LHCN-M2 (cell line): ENCODE measurements around the gene KRTAP15-1. TPM values are rescaled to one million over a fixed set of nuclear protein-coding genes. Genes with fewer than 3 reads are reported as not detected.

Source experiments
- DNase-seq: peaks from one replicate; pipeline ENCODE4 v3.0.0-alpha.2; 2012; ENCODE audit warnings: low read depth
- total RNA-seq: library from RNA; depleted of rRNA; stranded (reverse); fragments of >200 nt; gene quantifications from 2 replicates; pipeline ENCODE4 v1.2.3, GENCODE V29; 2014; rRNA removed

KRTAP15-1 gene
- total RNA-seq, 1 experiment from 2014 or later, result not detected

DNA sequence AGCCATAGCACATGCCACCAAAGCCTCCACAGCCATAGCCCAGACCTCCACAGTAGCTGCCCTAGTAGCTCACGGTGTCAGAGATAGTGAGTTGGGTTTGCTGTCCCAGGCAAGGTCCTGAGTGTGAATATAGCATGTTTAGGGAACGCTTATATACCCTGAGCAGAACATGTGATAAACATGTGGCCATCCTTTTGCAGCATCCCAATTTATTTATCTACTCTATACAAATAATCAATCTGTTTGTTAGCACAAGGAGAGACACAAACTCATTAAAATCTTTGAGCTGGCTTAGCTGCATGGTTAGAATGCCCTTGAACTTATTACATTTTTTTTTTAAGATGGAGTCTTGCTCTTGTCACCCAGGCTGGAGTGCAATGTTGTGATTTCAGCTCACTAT is 47.3 kb downstream of the KRTAP15-1 start, which contains the start of gene KRTAP19-2:
Gene KRTAP19-2, minus strand, starts transcription at position 101 of the 400 bp plus-strand sequence. Its CDS starts 88 bp downstream, at position 13.
- DNase-seq, result no peak

Other genes with a start within 250 kb of the KRTAP15-1 start
- not detected in 2 replicates for gene CLDN8, start 224.2 kb upstream of the KRTAP15-1 start, total RNA-seq
- not detected in 2 replicates for gene KRTAP24-1, start 157.3 kb upstream of the KRTAP15-1 start, total RNA-seq
- not detected in 2 replicates for gene KRTAP25-1, start 150.8 kb upstream of the KRTAP15-1 start, total RNA-seq
- gene KRTAP26-1, start 120.0 kb upstream of the KRTAP15-1 start, total RNA-seq, result not detected in 2 replicates
- gene KRTAP27-1, start 102.6 kb upstream of the KRTAP15-1 start, total RNA-seq, result not detected in 2 replicates
- gene KRTAP23-1, start 91.7 kb upstream of the KRTAP15-1 start, total RNA-seq, result not detected in 2 replicates
- not detected in 2 replicates for gene KRTAP13-2, start 68.0 kb upstream of the KRTAP15-1 start, total RNA-seq
- gene KRTAP13-1, start 44.2 kb upstream of the KRTAP15-1 start, total RNA-seq, result not detected in 2 replicates
- not detected in 2 replicates for gene KRTAP13-3, start 14.3 kb upstream of the KRTAP15-1 start, total RNA-seq
- gene KRTAP13-4, start 10.1 kb upstream of the KRTAP15-1 start, total RNA-seq, result not detected in 2 replicates
- gene KRTAP19-1, start 40.1 kb downstream of the KRTAP15-1 start, total RNA-seq, result not detected in 2 replicates
- gene KRTAP19-2, start 47.2 kb downstream of the KRTAP15-1 start, total RNA-seq, result not detected in 2 replicates
- not detected in 2 replicates for gene KRTAP19-3, start 51.7 kb downstream of the KRTAP15-1 start, total RNA-seq
- gene KRTAP19-4, start 56.9 kb downstream of the KRTAP15-1 start, total RNA-seq, result not detected in 2 replicates
- gene KRTAP19-5, start 61.9 kb downstream of the KRTAP15-1 start, total RNA-seq, result not detected in 2 replicates
- not detected in 2 replicates for gene KRTAP19-6, start 101.6 kb downstream of the KRTAP15-1 start, total RNA-seq
- not detected in 2 replicates for gene KRTAP19-7, start 121.0 kb downstream of the KRTAP15-1 start, total RNA-seq
- not detected in 2 replicates for gene KRTAP22-2, start 150.1 kb downstream of the KRTAP15-1 start, total RNA-seq
- not detected in 2 replicates for gene KRTAP6-3, start 152.2 kb downstream of the KRTAP15-1 start, total RNA-seq
- gene KRTAP6-2, start 158.6 kb downstream of the KRTAP15-1 start, total RNA-seq, result not detected in 2 replicates
- gene KRTAP22-1, start 160.8 kb downstream of the KRTAP15-1 start, total RNA-seq, result not detected in 2 replicates
- not detected in 2 replicates for gene KRTAP6-1, start 173.7 kb downstream of the KRTAP15-1 start, total RNA-seq
- gene KRTAP20-1, start 176.2 kb downstream of the KRTAP15-1 start, total RNA-seq, result not detected in 2 replicates
- not detected in 2 replicates for gene KRTAP20-4, start 180.4 kb downstream of the KRTAP15-1 start, total RNA-seq
- not detected in 2 replicates for gene KRTAP20-2, start 194.9 kb downstream of the KRTAP15-1 start, total RNA-seq
- not detected in 2 replicates for gene KRTAP20-3, start 202.6 kb downstream of the KRTAP15-1 start, total RNA-seq